NCI-H1930 (cell line): Measurements from ENCODE around the gene CKAP2L.

ENCODE experiments used
- DNase-seq, 2 experiments: peaks; one replicate each; lab custom pipeline; 2025; lab: John Stamatoyannopoulos, UW

Gene CKAP2L

GRCh38 chr2:112791693-112792230 is 27.4 kb upstream of the CKAP2L start:
- DNase-seq: no peak

GRCh38 chr2:112791019-112791418 is 26.6 kb upstream of the CKAP2L start:
- DNase-seq: no peak

GRCh38 chr2:112790305-112790704 is 25.9 kb upstream of the CKAP2L start:
- no peak for DNase-seq

- no peak for DNase-seq
Measured at GRCh38 chr2:112789186-112789585, 24.8 kb upstream of the CKAP2L start.

- DNase-seq: no peak
Measured at GRCh38 chr2:112788653-112789052, 24.2 kb upstream of the CKAP2L start.

GRCh38 chr2:112787729-112788393 is 23.5 kb upstream of the CKAP2L start:
- no peak for DNase-seq

- no peak for DNase-seq
Measured at GRCh38 chr2:112787294-112787693, 22.9 kb upstream of the CKAP2L start.

GRCh38 chr2:112784199-112785189 is 20.1 kb upstream of the CKAP2L start, which contains the start of gene IL1A:
TSS of gene IL1A (minus strand) at chr2:112784493. CDS start at chr2:112783770, 723 bp downstream.
- DNase-seq: no peak

- no peak for DNase-seq
Measured at GRCh38 chr2:112783187-112783714, 18.8 kb upstream of the CKAP2L start.

GRCh38 chr2:112782234-112782799 is 17.9 kb upstream of the CKAP2L start:
- DNase-seq: no peak

- no peak for DNase-seq
Measured at GRCh38 chr2:112779598-112779997, 15.2 kb upstream of the CKAP2L start.

GRCh38 chr2:112777036-112777435 is 12.6 kb upstream of the CKAP2L start:
- DNase-seq: no peak

GRCh38 chr2:112776113-112776512 is 11.7 kb upstream of the CKAP2L start:
- no peak for DNase-seq

- no peak for DNase-seq
Measured at GRCh38 chr2:112774536-112775285, 10.3 kb upstream of the CKAP2L start.

- no peak for DNase-seq
Measured at GRCh38 chr2:112773556-112773955, 9.1 kb upstream of the CKAP2L start.

- no peak for DNase-seq
Measured at GRCh38 chr2:112772911-112773475, 8.6 kb upstream of the CKAP2L start.

- no peak for DNase-seq
Measured at GRCh38 chr2:112772322-112772721, 7.9 kb upstream of the CKAP2L start.

GRCh38 chr2:112768432-112768831 is 4.0 kb upstream of the CKAP2L start:
- DNase-seq: no peak

- DNase-seq: no peak
Measured at GRCh38 chr2:112767693-112768330, 3.4 kb upstream of the CKAP2L start.

- DNase-seq: no peak
Measured at GRCh38 chr2:112765251-112765650, 842 bp upstream of the CKAP2L start.

- DNase-seq: no peak
Measured at GRCh38 chr2:112762276-112762675, 2.1 kb downstream of the CKAP2L start.
